GM18505 (cell line): ENCODE data around the gene HACD2.
"Not testable (repeated sequence)": the region's sequence is repeated elsewhere in the genome, so short reads cannot be mapped to it uniquely, and the experiment has no call there.

ENCODE experiments used
- ATAC-seq: cut with Tn5 transposase; IDR thresholded peaks from one replicate; pipeline ENCODE4 v1.9.1; 2021; ENCODE audit not compliant: unreplicated experiment
- POLR2A ChIP-seq: IDR thresholded peaks from 4 replicates; pipeline ENCODE4 v1.6.1; 2011; ENCODE audit warnings: borderline replicate concordance; ENCODE audit not compliant: insufficient read depth, insufficient read length; ENCODE audit errors: extremely low read depth

The HACD2 gene

GRCh38 chr3:123518892-123519485, 65.9 kb downstream of the HACD2 start:
- no peak for ATAC-seq
- no peak for TF ChIP-seq POLR2A

- ATAC-seq = no peak
- TF ChIP-seq POLR2A = no peak
These were observed 73.1 kb downstream of the HACD2 start for GRCh38 chr3:123511726-123512125.

GRCh38 chr3:123511084-123511483, 73.8 kb downstream of the HACD2 start:
- TF ChIP-seq POLR2A = no peak
- no peak for ATAC-seq

GRCh38 chr3:123508178-123508577, 76.7 kb downstream of the HACD2 start:
- no peak for ATAC-seq
- TF ChIP-seq POLR2A = no peak

- ATAC-seq = no peak
- TF ChIP-seq POLR2A = no peak
These were observed 79.0 kb downstream of the HACD2 start for GRCh38 chr3:123505820-123506219.

GRCh38 chr3:123503203-123503602, 81.7 kb downstream of the HACD2 start:
- no peak for ATAC-seq
- TF ChIP-seq POLR2A = no peak

- ATAC-seq = no peak
- no peak for TF ChIP-seq POLR2A
These were observed 85.5 kb downstream of the HACD2 start for GRCh38 chr3:123499322-123499721.

GRCh38 chr3:123498761-123499160, 86.1 kb downstream of the HACD2 start:
- TF ChIP-seq POLR2A = no peak
- no peak for ATAC-seq

- no peak for ATAC-seq
- no peak for TF ChIP-seq POLR2A
These were observed 90.9 kb downstream of the HACD2 start for GRCh38 chr3:123493912-123494311.

- no peak for TF ChIP-seq POLR2A
- no peak for ATAC-seq
These were observed 92.8 kb downstream of the HACD2 start for GRCh38 chr3:123491966-123492587.

- TF ChIP-seq POLR2A = no peak
These were observed 95.4 kb downstream of the HACD2 start for GRCh38 chr3:123489400-123490004.

GRCh38 chr3:123488645-123489347, 96.1 kb downstream of the HACD2 start:
- no peak for ATAC-seq
- no peak for TF ChIP-seq POLR2A

More at GRCh38 chr3:123489400-123490004, 95.4 kb downstream of the HACD2 start:
- ATAC-seq = no peak

- not testable (repeated sequence) for ATAC-seq
These were observed 97.8 kb downstream of the HACD2 start for GRCh38 chr3:123487063-123487462.

- no peak for TF ChIP-seq POLR2A
- no peak for ATAC-seq
These were observed 98.4 kb downstream of the HACD2 start for GRCh38 chr3:123486460-123486859.
